ENCODE data around the gene PTH. TPM values are rescaled to one million over a fixed set of nuclear protein-coding genes. Genes with fewer than 3 reads are reported as not detected.

PTH gene
- total and polyA plus RNA-seq, 2 donors (not counting 3 experiments of a cell fraction or from before 2014, with no cell fraction given): not detected

Other genes starting within 250 kb of the PTH start
- gene BMAL1, start 218.2 kb downstream of the PTH start, total RNA-seq: 10.1 and 11.2 TPM in 2 replicates
- gene BMAL1, start 218.2 kb downstream of the PTH start, polyA plus RNA-seq: 4.6 and 5.8 TPM in 2 replicates
- 49.6 and 54.8 TPM in 2 replicates for gene BTBD10, start 32.8 kb downstream of the PTH start, total RNA-seq
- gene BTBD10, start 32.8 kb downstream of the PTH start, polyA plus RNA-seq: 25.6 and 31.7 TPM in 2 replicates
- 72.3 and 76.4 TPM in 2 replicates for gene FAR1, start 172.7 kb upstream of the PTH start, total RNA-seq
- 24.6 and 29.5 TPM in 2 replicates for gene FAR1, start 172.7 kb upstream of the PTH start, polyA plus RNA-seq